Testis (tissue), 3 donors: ENCODE measurements around the gene ASCC2. TPM values are rescaled to one million over a fixed set of nuclear protein-coding genes. Genes with fewer than 3 reads are reported as not detected.

Experiments
- DNase-seq: peaks from one replicate; pipeline ENCODE4 v3.0.0-alpha.2; 2019
- H3K27ac ChIP-seq, 2 donors: fragments of 200-600 bp; sonication (generic); one replicate each; pipeline ENCODE4 v1.5.1; 2019
- H3K27me3 ChIP-seq: fragments of 200-600 bp; sonication (generic); one replicate; pipeline ENCODE4 v1.5.1; 2019
- H3K36me3 ChIP-seq: fragments of 200-600 bp; sonication (generic); one replicate; pipeline ENCODE4 v1.5.1; 2017; ENCODE audit warnings: low read depth; ENCODE audit errors: missing control alignments
- H3K4me1 ChIP-seq: fragments of 200-600 bp; sonication (generic); one replicate; pipeline ENCODE4 v1.5.1; 2019
- H3K4me3 ChIP-seq, 2 donors: fragments of 200-600 bp; sonication (generic); one replicate each; pipeline ENCODE4 v1.5.1; 2017 to 2019
- H3K9me3 ChIP-seq: fragments of 200-600 bp; sonication (generic); one replicate; pipeline ENCODE4 v1.5.1; 2017
- CTCF ChIP-seq, 3 experiments: fragments of 450-650 bp in 2 of 3; fragments of 200-600 bp in 1 of 3; sonication (generic) in 1 of 3; IDR thresholded peaks; one replicate each; pipeline ENCODE4 v1.5.1; 2016 to 2019; ENCODE audit warnings: antibody characterized with exemption in 3 of 3, mild to moderate bottlenecking in 2 of 3, moderate library complexity in 1 of 3
- POLR2A ChIP-seq: fragments of 450-650 bp; IDR thresholded peaks from one replicate; pipeline ENCODE4 v1.6.1; 2017; ENCODE audit warnings: antibody characterized with exemption, mild to moderate bottlenecking, moderate library complexity
- WGBS, 2 donors: methylation state at CpG; one replicate each; pipeline ENCODE4 v1.1.5; 2018; 5-methylcytosine and 5-hydroxymethylcytosine counted together
- intact Hi-C: fragments of 100-400 bp; cut with DNase I; formaldehyde crosslinking; loops from one replicate; pipeline ENCODE4 v1.15.1; 2023; ENCODE audit warnings: low total_unique reads
- polyA plus RNA-seq: library from polyadenylated mRNA; stranded (reverse); fragments of 350-450 nt; fragmentation: Illumina TruSeq; extraction: RNeasy Lipid Tissue Mini Kit (QIAGEN cat#74804); gene quantifications from one replicate; pipeline ENCODE4 v1.2.3, GENCODE V29; 2014; ENCODE audit warnings: low read depth, low replicate concordance; ENCODE audit not compliant: insufficient read depth
- total RNA-seq, 2 donors: library from RNA; depleted of rRNA; stranded (reverse); fragments of >200 nt; gene quantifications; one replicate each; pipeline ENCODE4 v1.2.3, GENCODE V29; 2016

The ASCC2 gene
- total and polyA plus RNA-seq, 3 donors from 2014 or later: 91.5 to 108 (median 93.8) TPM

GRCh38 chr22:29814003-29814402 is 24.1 kb downstream of the ASCC2 start:
- Histone ChIP-seq H3K27me3 (no peaks in the 10 kb centered on the region), H3K4me1 (peaks cover 6% of the 10 kb centered on the region), H3K9me3 (no peaks in the 10 kb centered on the region), H3K36me3 (no peaks in the 10 kb centered on the region), H3K27ac (no peak overlapping the region), H3K4me3 (no peak overlapping the region)
- WGBS, 2 donors: 86 to 96% methylated on average over 5 of the region's 5 CpGs
- DNase-seq: no peak
- TF ChIP-seq CTCF (IDR thresholded peaks at IDR 0.05) (no peak), POLR2A (no peak)
- intact Hi-C loops: no loop called here

- Histone ChIP-seq H3K4me3 (no peak overlapping the region), H3K4me1 (peaks cover 6% of the 10 kb centered on the region), H3K27me3 (no peaks in the 10 kb centered on the region), H3K36me3 (no peaks in the 10 kb centered on the region), H3K27ac (no peak overlapping the region), H3K9me3 (no peaks in the 10 kb centered on the region)
- intact Hi-C loops: no loop called here
- DNase-seq: no peak
- TF ChIP-seq POLR2A (no peak), CTCF (IDR thresholded peaks at IDR 0.05) (no peak)
- 78 to 81% methylated on average over 3 of the region's 3 CpGs for WGBS, 2 donors
These were observed 24.5 kb downstream of the ASCC2 start for GRCh38 chr22:29813563-29813962.

GRCh38 chr22:29813126-29813525 is 24.9 kb downstream of the ASCC2 start:
- intact Hi-C loops: no loop called here
- 93 to 94% methylated on average over 8 of the region's 8 CpGs for WGBS, 2 donors
- TF ChIP-seq CTCF (IDR thresholded peaks at IDR 0.05) (no peak), POLR2A (no peak)
- peaks cover 6% of the 10 kb centered on the region for H3K4me1 ChIP-seq
- H3K27me3 ChIP-seq: no peaks in the 10 kb centered on the region
- no peak overlapping the region for H3K4me3 ChIP-seq
- H3K27ac ChIP-seq: no peak overlapping the region
- no peaks in the 10 kb centered on the region for H3K9me3 ChIP-seq
- no peaks in the 10 kb centered on the region for H3K36me3 ChIP-seq
- DNase-seq: no peak

GRCh38 chr22:29811377-29811776 is 26.7 kb downstream of the ASCC2 start:
- DNase-seq: no peak
- Histone ChIP-seq H3K27ac (no peak overlapping the region), H3K4me1 (peaks cover 2% of the 10 kb centered on the region), H3K4me3 (no peak overlapping the region), H3K27me3 (no peaks in the 10 kb centered on the region), H3K36me3 (no peaks in the 10 kb centered on the region), H3K9me3 (no peaks in the 10 kb centered on the region)
- 54 to 77% methylated on average over 2 of the region's 2 CpGs for WGBS, 2 donors
- no peak for TF ChIP-seq POLR2A
- TF ChIP-seq CTCF (IDR thresholded peaks at IDR 0.05): no peak
- intact Hi-C loops: no loop called here

GRCh38 chr22:29810216-29810615 is 27.9 kb downstream of the ASCC2 start:
- Histone ChIP-seq H3K4me3 (no peak overlapping the region), H3K27me3 (no peaks in the 10 kb centered on the region), H3K27ac (no peak overlapping the region), H3K36me3 (no peaks in the 10 kb centered on the region), H3K9me3 (no peaks in the 10 kb centered on the region), H3K4me1 (no peaks in the 10 kb centered on the region)
- WGBS, 2 donors: 87 to 96% methylated on average over 2 of the region's 2 CpGs
- no peak for DNase-seq
- intact Hi-C loops: no loop called here
- no peak for TF ChIP-seq POLR2A
- TF ChIP-seq CTCF (IDR thresholded peaks at IDR 0.05): no peak
